GM23248 (cell line): ENCODE results near the gene KRTAP1-1. TPM values are rescaled to one million over a fixed set of nuclear protein-coding genes. Genes with fewer than 3 reads are reported as not detected.
"Not testable (repeated sequence)": the region's sequence is repeated elsewhere in the genome, so short reads cannot be mapped to it uniquely, and the experiment has no call there.

Experiments used
- DNase-seq: peaks from one replicate; pipeline ENCODE4 v3.0.0-alpha.2; 2015
- H2AFZ ChIP-seq: fragments of 200-600 bp; sonication (generic); 2 replicates; pipeline ENCODE4 v1.6.1; 2016; ENCODE audit warnings: antibody characterized with exemption
- H3F3A ChIP-seq: fragments of 200-600 bp; sonication (generic); 2 replicates; pipeline ENCODE4 v1.6.1; 2016; ENCODE audit warnings: mild to moderate bottlenecking, antibody characterized with exemption, mixed run types; ENCODE audit not compliant: insufficient read depth
- H3K27ac ChIP-seq: fragments of 200-600 bp; sonication (generic); 2 replicates; pipeline ENCODE4 v1.5.1; 2016; ENCODE audit warnings: mild to moderate bottlenecking
- H3K27me3 ChIP-seq: fragments of 200-600 bp; sonication (generic); replicated peaks from 2 replicates; pipeline ENCODE4 v1.6.1; 2016; ENCODE audit warnings: mild to moderate bottlenecking; ENCODE audit not compliant: insufficient read depth
- H3K36me3 ChIP-seq: fragments of 200-600 bp; sonication (generic); 2 replicates; pipeline ENCODE4 v1.6.1; 2016; ENCODE audit warnings: low read depth, mild to moderate bottlenecking
- H3K4me1 ChIP-seq: fragments of 200-600 bp; sonication (generic); 2 replicates; pipeline ENCODE4 v1.6.1; 2016; ENCODE audit warnings: mild to moderate bottlenecking; ENCODE audit not compliant: insufficient read depth
- H3K4me2 ChIP-seq: fragments of 200-600 bp; sonication (generic); one replicate; pipeline ENCODE4 v1.6.1; 2016; ENCODE audit warnings: mild to moderate bottlenecking; ENCODE audit not compliant: unreplicated experiment
- H3K4me3 ChIP-seq: fragments of 200-600 bp; sonication (generic); 2 replicates; pipeline ENCODE4 v1.5.1; 2016; ENCODE audit warnings: mild to moderate bottlenecking
- H3K79me2 ChIP-seq: fragments of 200-600 bp; sonication (generic); 2 replicates; pipeline ENCODE4 v1.6.1; 2016; ENCODE audit warnings: mild to moderate bottlenecking; ENCODE audit not compliant: insufficient read depth
- H3K9ac ChIP-seq: fragments of 200-600 bp; sonication (generic); 2 replicates; pipeline ENCODE4 v1.6.1; 2016; ENCODE audit warnings: mild to moderate bottlenecking
- H3K9me2 ChIP-seq: fragments of 200-600 bp; sonication (generic); 2 replicates; pipeline ENCODE4 v1.6.1; 2016; ENCODE audit warnings: mixed run types, mild to moderate bottlenecking, moderate library complexity; ENCODE audit not compliant: insufficient read depth
- H3K9me3 ChIP-seq: fragments of 200-600 bp; sonication (generic); one replicate; pipeline ENCODE4 v1.6.1; 2017; ENCODE audit warnings: low read depth
- H4K20me1 ChIP-seq: fragments of 200-600 bp; sonication (generic); 2 replicates; pipeline ENCODE4 v1.6.0; 2016; ENCODE audit not compliant: insufficient read depth
- EZH2 ChIP-seq: fragments of 200-600 bp; sonication (generic); IDR thresholded peaks from 2 replicates; pipeline ENCODE4 v1.6.1; 2018; ENCODE audit warnings: antibody characterized with exemption, mild to moderate bottlenecking; ENCODE audit not compliant: insufficient read depth, poor library complexity, severe bottlenecking
- EZH2phosphoT487 ChIP-seq: fragments of 200-600 bp; sonication (generic); IDR thresholded peaks from 2 replicates; pipeline ENCODE4 v1.6.1; 2018; ENCODE audit warnings: antibody characterized with exemption, moderate library complexity, mild to moderate bottlenecking, low read depth; ENCODE audit not compliant: insufficient read depth
- WGBS, 2 experiments: methylation state at CpG; one replicate each; pipeline ENCODE4 v1.1.6; 2015 to 2017; ENCODE audit warnings: low lambda C conversion rate in 2 of 2, low coverage in 1 of 2; ENCODE audit errors: missing lambda C conversion rate in 2 of 2; 5-methylcytosine and 5-hydroxymethylcytosine counted together
- in situ Hi-C: fragments of 300-500 bp; cut with MboI; formaldehyde crosslinking; loops from 2 replicates; pipeline ENCODE4 v1.15.0; 2020
- polyA plus RNA-seq: library from polyadenylated mRNA; unstranded; fragments of >200 nt; fragmentation: Nextera tagmentation; extraction: Ambion mirVana; gene quantifications from 2 replicates; pipeline ENCODE4 v1.2.1, GENCODE V29; 2016
- total RNA-seq: library from RNA; depleted of rRNA; stranded (reverse); fragments of >200 nt; shearing (Covaris generic); gene quantifications from 2 replicates; pipeline ENCODE4 v1.2.3, GENCODE V29; 2014

Gene KRTAP1-1
- total and polyA plus RNA-seq, 2 experiments from 2014 or later = 2.6 to 4.2 TPM

DNA sequence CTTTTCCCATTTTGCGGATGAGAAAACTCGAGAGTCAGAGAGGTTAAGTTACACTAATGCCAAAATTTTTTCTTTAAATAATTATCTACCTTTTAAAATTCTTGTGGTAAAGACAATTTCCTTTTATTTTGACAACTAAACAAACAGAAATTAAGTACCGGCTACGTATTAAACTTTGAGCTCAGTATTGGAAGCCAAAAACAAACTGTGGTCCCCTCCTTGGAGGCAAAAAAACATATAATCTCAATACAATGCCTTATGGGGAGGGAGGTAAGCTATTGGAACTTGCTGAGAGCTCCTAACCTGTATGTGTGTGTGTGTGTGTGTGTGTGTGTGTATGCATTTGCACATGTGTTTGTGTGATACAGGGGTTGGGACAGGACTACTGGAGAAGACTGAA lies 22.2 kb upstream of the KRTAP1-1 start:
- Histone ChIP-seq H3K9me2 (no peaks in the 10 kb centered on the region), H3K79me2 (no peaks in the 10 kb centered on the region), H3K4me3 (no peak overlapping the region), H3K27me3 (no peaks in the 10 kb centered on the region), H3K9me3 (no peaks in the 10 kb centered on the region), H3K36me3 (no peaks in the 10 kb centered on the region), H3K9ac (no peak overlapping the region), H3K4me1 (peaks cover 69% of the 10 kb centered on the region), H3F3A (peaks cover 78% of the 10 kb centered on the region), H3K4me2 (no peak overlapping the region), H3K27ac (peak overlapping the region; percentile 85), H4K20me1 (no peaks in the 10 kb centered on the region), H2AFZ (no peak overlapping the region)
- 98 to 100% methylated on average over 4 of the region's 4 CpGs for WGBS, 2 experiments
- no peak for DNase-seq
- in situ Hi-C loops = no loop called here
- no peak for TF ChIP-seq EZH2phosphoT487
- TF ChIP-seq EZH2 = no peak

DNA sequence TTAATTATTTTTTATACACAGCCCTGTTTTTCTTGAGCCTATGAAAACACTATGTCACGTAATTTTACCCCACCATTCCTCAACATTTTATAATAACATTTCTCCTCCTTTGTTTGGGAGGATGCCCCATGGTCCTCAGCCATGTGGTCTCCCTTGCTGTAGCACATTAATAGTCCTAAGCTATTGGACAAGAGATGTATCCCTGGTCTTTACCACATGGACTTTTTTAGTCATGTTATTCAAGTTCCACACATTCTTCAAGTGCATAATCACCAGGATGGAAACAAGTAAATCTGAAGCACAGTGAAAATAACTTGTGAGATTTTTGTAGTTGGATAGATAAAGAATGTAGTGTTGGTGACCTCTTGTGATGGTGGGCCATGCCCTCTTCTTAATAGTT lies 20.7 kb upstream of the KRTAP1-1 start:
- H3F3A ChIP-seq = peaks cover 76% of the 10 kb centered on the region
- in situ Hi-C loops = no loop called here
- 0 to 7% methylated on average over 1 of the region's 1 CpG for WGBS, 2 experiments
- peaks cover 63% of the 10 kb centered on the region for H3K4me1 ChIP-seq
- peak overlapping the region; percentile 46 for H3K9ac ChIP-seq
- DNase-seq = peak; percentile 87
- no peaks in the 10 kb centered on the region for H4K20me1 ChIP-seq
- H2AFZ ChIP-seq = no peak overlapping the region
- peak overlapping the region; percentile 29 for H3K4me2 ChIP-seq
- H3K27me3 ChIP-seq = no peaks in the 10 kb centered on the region
- H3K36me3 ChIP-seq = no peaks in the 10 kb centered on the region
- H3K9me3 ChIP-seq = no peaks in the 10 kb centered on the region
- TF ChIP-seq EZH2phosphoT487 (no peak), EZH2 (no peak)
- no peaks in the 10 kb centered on the region for H3K79me2 ChIP-seq
- no peaks in the 10 kb centered on the region for H3K9me2 ChIP-seq
- no peak overlapping the region for H3K4me3 ChIP-seq
- peak overlapping the region; percentile 85 for H3K27ac ChIP-seq

DNA sequence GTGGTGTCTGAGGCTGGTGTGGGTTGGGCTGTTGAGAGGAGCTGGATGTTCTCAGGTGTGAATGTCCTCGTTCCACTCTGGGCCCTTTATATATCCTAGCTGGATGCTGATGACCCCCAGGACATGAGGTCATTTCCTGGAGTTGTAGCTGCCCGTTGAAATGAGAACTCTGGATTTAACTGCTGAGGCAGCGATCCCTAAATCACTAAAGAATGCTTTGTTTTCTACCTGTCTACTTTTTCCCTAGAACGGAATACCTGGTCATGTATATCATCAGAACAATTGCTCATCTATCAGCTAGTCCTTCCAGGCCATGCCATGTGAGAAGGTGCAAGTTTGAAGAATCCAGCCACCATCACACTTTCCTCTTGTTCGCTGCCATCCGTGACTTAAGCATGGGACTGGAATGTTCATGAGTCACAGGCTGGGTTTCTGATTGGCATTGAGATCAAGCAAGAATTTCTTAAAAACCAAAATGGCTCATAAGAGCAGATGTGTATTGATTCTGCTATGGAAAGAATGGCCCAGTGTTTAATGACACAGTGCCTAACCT lies 18.9 kb upstream of the KRTAP1-1 start, which contains the start of gene KRTAP2-3:
KRTAP2-3 (minus strand) TSS at position 63 of the 553 bp plus-strand sequence. CDS start 64 bp downstream, outside the sequence.
- H3K9me3 ChIP-seq = no peaks in the 10 kb centered on the region
- no peaks in the 10 kb centered on the region for H3K27me3 ChIP-seq
- peak; percentile 97 for DNase-seq
- WGBS, 2 experiments = 25% methylated on average over 6 of the region's 6 CpGs
- H3K4me2 ChIP-seq = peak within 1 kb of the TSS; percentile 29
- H2AFZ ChIP-seq = no peak within 1 kb of the TSS
- peaks cover 65% of the 10 kb centered on the region for H3F3A ChIP-seq
- no peaks in the 10 kb centered on the region for H3K36me3 ChIP-seq
- H3K4me3 ChIP-seq = no peak within 1 kb of the TSS
- H3K4me1 ChIP-seq = peaks cover 50% of the 10 kb centered on the region
- no peak for TF ChIP-seq EZH2phosphoT487
- no peak for TF ChIP-seq EZH2
- peak within 1 kb of the TSS; percentile 46 for H3K9ac ChIP-seq
- H3K79me2 ChIP-seq = no peaks in the 10 kb centered on the region
- no peaks in the 10 kb centered on the region for H3K9me2 ChIP-seq
- peak within 1 kb of the TSS; percentile 85 for H3K27ac ChIP-seq
- in situ Hi-C loops = no loop called here
- H4K20me1 ChIP-seq = no peaks in the 10 kb centered on the region

DNA sequence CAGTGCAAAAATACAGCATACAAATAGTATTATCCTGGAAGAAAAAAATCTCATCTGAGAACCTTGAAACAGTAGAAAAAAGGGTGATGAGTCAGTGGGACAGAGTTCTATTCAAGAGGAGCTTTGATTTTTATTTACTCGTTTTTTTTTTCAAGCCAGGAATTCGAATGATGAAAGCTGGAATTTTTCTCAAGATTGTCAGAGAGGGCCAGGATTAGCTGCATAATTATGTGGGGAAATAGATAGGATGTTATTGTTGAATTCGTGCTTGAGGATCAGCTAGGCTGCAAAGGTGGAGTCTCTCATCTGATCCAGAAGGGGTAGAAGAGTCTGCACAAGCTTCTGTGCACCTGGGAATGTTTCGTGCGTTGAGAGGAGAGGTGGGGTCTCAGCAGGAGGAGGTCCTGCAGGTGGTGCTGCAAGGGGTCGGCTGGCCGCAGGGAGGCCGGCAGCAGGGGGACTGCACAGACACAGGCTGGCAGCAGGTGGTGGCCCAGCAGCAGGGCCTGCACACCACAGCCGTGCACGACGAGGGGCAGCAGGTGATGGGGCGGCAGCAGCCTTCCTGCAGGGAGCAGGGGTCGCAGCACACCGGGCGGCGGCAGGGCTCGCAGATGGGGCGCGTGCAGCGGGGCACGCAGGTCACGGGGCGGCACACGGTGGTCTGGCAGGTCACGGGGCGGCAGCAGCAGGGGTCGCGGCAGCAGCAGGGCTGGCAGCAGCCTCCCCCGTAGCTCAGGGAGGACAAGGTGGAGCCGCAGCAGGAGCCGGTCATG lies 18.2 kb upstream of the KRTAP1-1 start:
- H3K9me2 ChIP-seq, H3K36me3 ChIP-seq, H3K27me3 ChIP-seq, H3K9me3 ChIP-seq, in situ Hi-C loops, H4K20me1 ChIP-seq, H3K79me2 ChIP-seq, H2AFZ ChIP-seq, H3K4me3 ChIP-seq: not testable (repeated sequence)
- Histone ChIP-seq H3K4me2 (peak overlapping the region; percentile 19), H3K27ac (peak overlapping the region; percentile 85), H3F3A (peaks cover 62% of the 10 kb centered on the region), H3K9ac (peak overlapping the region; percentile 18; the same call in 1 of the 2 replicates), H3K4me1 (peaks cover 50% of the 10 kb centered on the region)
- 48 to 57% methylated on average over 8 to 10 of the region's 31 CpGs for WGBS, 2 experiments
- DNase-seq = peak; percentile 92
